AG04450 (cell line): ENCODE measurements around the gene TAC4. TPM values are rescaled to one million over a fixed set of nuclear protein-coding genes. Genes with fewer than 3 reads are reported as not detected.

Experiments used
- CTCF ChIA-PET: fragments of 300-600, 350-600 bp; formaldehyde crosslinking; extraction: SDS; loops from one replicate; lab custom pipeline; 2022; ENCODE audit warnings: antibody characterized with exemption, inconsistent platforms; lab: Charles Lee
- POLR2A ChIA-PET: fragments of 350-600 bp; formaldehyde crosslinking; extraction: SDS; loops from one replicate; lab custom pipeline; 2021; ENCODE audit warnings: antibody characterized with exemption, inconsistent platforms; lab: Yijun Ruan, JAX
- DNase-seq: peaks from one replicate; pipeline ENCODE4 v3.0.0-alpha.2; 2011; ENCODE audit warnings: low read depth, low spot score
- H3K27ac ChIP-seq: one replicate; pipeline ENCODE4 v1.5.1; 2012; ENCODE audit warnings: low read depth, low read length, control low read depth
- H3K27me3 ChIP-seq: one replicate; pipeline ENCODE4 v1.6.0; 2012; ENCODE audit warnings: low read length; ENCODE audit not compliant: control insufficient read depth, insufficient read depth
- H3K4me3 ChIP-seq: 2 replicates; pipeline ENCODE4 v1.5.1; 2011; ENCODE audit warnings: mild to moderate bottlenecking, low read depth, low read length, control low read depth
- H3K9me3 ChIP-seq: 2 replicates; pipeline ENCODE4 v1.5.1; 2012; ENCODE audit warnings: low read length; ENCODE audit not compliant: control insufficient read depth, insufficient read depth
- polyA plus RNA-seq: library from polyadenylated mRNA; depleted of rRNA; stranded (reverse); fragments of >200 nt; gene quantifications from 2 replicates; pipeline ENCODE4 v1.2.3, GENCODE V29; 2011
- TF ChIP-seq, protein P1 (sequence below): IDR thresholded peaks from 2 replicates; pipeline ENCODE4 v1.5.1; 2011; ENCODE audit warnings: low read depth, low read length, control low read depth, inconsistent platforms

TAC4 gene
- polyA plus RNA-seq, 1 experiment, result not detected

DNA sequence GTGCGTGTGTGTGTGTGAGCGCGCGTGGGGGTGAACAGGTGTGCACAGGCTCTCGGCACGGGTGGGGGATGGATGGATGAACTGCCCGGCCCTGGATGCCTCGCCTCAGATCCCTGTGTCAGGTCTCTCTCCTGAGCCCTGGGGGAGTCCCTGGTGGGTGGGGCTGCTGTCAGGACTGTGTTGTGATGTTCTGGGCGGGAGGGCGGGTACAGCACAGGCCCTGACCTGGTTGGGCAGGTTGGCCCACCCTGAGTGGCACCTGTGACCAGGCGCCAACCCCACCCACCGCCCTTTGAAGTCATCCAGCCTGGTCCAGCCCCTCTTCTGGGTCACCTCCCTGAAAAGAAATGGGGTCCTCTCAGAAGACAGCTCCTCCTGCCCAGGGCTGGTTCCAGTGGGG is 41.6 kb upstream of the TAC4 start:
- DNase-seq, result no peak
- no peaks in the 10 kb centered on the region; the same call in 1 of the 2 replicates for H3K9me3 ChIP-seq
- H3K4me3 ChIP-seq, result no peak overlapping the region
- ChIA-PET POLR2A (no interaction called here), CTCF (interaction anchor here (1.9 to 4.7 kb wide), 2 partner anchors 9 to 108 kb away, joined by 6 to 20 read pairs; no protein-coding TSS in a partner anchor)
- no peak overlapping the region for H3K27ac ChIP-seq
- TF ChIP-seq, protein P1, sequence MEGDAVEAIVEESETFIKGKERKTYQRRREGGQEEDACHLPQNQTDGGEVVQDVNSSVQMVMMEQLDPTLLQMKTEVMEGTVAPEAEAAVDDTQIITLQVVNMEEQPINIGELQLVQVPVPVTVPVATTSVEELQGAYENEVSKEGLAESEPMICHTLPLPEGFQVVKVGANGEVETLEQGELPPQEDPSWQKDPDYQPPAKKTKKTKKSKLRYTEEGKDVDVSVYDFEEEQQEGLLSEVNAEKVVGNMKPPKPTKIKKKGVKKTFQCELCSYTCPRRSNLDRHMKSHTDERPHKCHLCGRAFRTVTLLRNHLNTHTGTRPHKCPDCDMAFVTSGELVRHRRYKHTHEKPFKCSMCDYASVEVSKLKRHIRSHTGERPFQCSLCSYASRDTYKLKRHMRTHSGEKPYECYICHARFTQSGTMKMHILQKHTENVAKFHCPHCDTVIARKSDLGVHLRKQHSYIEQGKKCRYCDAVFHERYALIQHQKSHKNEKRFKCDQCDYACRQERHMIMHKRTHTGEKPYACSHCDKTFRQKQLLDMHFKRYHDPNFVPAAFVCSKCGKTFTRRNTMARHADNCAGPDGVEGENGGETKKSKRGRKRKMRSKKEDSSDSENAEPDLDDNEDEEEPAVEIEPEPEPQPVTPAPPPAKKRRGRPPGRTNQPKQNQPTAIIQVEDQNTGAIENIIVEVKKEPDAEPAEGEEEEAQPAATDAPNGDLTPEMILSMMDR, result no peak
- peaks cover 76% of the 10 kb centered on the region for H3K27me3 ChIP-seq

DNA sequence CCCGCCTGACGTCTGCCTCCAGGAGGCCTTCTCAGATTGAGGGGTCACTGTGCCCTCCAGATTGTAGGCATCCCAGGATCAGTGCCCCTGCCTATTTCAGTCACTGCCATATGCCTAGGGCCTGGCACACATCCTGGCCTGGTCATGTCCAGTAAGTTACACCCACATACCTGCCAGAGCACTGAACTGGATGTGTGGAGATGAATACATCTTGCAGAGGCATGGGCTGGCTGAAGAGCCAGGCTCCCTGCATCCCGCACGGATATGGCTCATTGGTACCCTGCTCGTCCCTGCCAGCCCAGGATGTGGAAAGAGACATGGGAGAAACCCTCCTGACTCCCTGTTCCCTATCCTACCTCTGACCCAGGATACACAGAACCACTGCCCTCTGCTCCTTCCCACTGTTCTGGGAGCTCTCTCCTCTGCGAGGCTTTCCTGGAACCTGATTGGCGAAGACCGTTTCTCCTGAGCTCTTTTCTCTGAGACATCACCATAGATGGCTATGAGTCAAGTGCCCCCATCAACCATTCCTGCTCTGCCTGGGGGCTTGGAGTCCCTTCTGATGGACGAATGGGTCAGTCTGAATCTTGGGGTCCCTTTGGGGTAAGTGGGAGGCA is 40.0 kb upstream of the TAC4 start:
- no peak for DNase-seq
- Histone ChIP-seq H3K9me3 (no peaks in the 10 kb centered on the region; the same call in 1 of the 2 replicates), H3K27ac (no peak overlapping the region), H3K27me3 (peaks cover 77% of the 10 kb centered on the region), H3K4me3 (no peak overlapping the region)
- TF ChIP-seq, protein P1, result no peak
- ChIA-PET POLR2A (no interaction called here), CTCF (interaction anchor here (1.1 to 4.7 kb wide), 2 partner anchors 64 to 109 kb away, joined by 9 to 20 read pairs; no protein-coding TSS in a partner anchor)

DNA sequence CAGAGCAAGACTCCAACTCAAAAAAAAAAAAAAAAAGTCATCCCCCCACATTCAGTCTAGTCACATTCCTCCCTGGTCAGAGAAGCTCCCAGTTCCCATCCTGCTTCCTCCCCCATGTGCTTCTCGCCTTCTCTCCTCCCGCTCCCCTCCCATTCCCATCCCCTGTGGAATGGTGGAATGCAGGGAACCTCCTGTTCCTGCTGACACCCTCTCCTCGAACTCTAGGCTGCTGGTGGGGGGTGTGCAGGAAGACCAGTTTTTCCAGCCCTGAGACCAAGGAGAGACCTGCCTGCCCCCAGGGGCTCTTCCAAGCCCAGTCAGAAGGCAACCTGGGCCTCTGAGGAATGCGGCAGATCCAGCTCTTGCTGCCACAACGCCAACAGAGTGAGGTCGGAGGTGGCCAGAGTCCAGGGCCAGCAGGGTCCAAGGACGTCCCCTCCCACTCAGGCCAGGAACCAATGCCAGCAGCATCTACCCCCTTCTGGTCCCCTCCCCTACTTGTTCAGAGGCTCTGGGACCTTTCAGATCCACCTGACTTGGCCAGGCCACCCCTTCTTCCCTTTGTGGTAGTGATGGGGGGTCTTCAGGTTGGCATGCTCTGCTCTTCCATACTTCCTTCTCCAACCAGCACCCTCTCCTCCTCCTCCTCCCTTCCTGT is 39.3 kb upstream of the TAC4 start:
- ChIA-PET CTCF (interaction anchor here (4.7 kb wide), 1 partner anchor 110 kb away, joined by 20 read pairs; no protein-coding TSS in a partner anchor), POLR2A (no interaction called here)
- H3K4me3 ChIP-seq, result no peak overlapping the region
- TF ChIP-seq, protein P1, result no peak
- peaks cover 76% of the 10 kb centered on the region for H3K27me3 ChIP-seq
- no peak overlapping the region for H3K27ac ChIP-seq
- H3K9me3 ChIP-seq, result no peaks in the 10 kb centered on the region; the same call in 1 of the 2 replicates
- DNase-seq, result no peak

DNA sequence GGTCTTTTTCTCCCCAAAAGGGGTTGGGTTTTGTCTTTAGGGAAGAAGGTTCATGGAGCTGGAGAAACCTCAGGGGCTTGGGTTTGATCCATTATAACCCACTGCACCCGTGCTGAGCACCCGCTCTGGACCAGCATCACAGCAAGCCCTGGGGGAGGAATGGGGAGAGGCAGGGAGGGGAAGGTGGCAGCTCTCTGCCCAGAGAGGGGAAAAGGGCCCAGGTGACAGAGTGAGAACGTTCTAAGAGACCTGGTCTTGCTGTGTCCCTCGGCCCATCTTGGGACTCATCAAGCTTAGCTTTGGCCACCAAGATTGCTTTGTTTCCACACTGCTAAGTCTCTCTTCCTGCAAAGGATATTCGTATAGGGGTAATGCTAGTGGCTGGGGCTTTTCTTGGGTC is 38.2 kb upstream of the TAC4 start:
- TF ChIP-seq, protein P1, result no peak
- no peak overlapping the region for H3K27ac ChIP-seq
- ChIA-PET POLR2A (no interaction called here), CTCF (no interaction called here)
- no peaks in the 10 kb centered on the region; the same call in 1 of the 2 replicates for H3K9me3 ChIP-seq
- peaks cover 77% of the 10 kb centered on the region for H3K27me3 ChIP-seq
- H3K4me3 ChIP-seq, result no peak overlapping the region
- DNase-seq, result no peak

DNA sequence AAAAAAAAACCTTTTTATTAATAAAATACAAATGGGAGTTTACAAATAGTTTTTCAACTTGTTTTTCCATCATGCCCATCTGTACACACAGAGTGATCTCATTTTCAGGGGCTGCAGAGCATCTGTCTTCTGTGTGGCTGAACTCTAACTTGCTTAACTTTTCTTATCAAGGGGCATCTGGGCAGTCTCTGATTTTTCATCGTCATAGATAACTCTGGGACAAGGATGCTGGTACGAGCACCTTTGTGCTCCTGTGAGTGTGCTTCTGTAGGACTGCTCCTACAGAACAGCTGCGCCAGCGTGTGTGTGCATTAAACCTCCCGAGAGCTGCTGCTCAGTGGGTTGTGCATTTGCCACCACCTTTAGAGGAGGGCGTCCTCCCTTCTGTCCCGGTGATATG is 34.6 kb upstream of the TAC4 start:
- Histone ChIP-seq H3K27me3 (peaks cover 67% of the 10 kb centered on the region), H3K4me3 (no peak overlapping the region), H3K9me3 (no peaks in the 10 kb centered on the region; the same call in 1 of the 2 replicates), H3K27ac (no peak overlapping the region)
- ChIA-PET CTCF (interaction anchor here (0.8 to 1.1 kb wide), 2 partner anchors 115 to 116 kb away, joined by 3 read pairs; no protein-coding TSS in a partner anchor), POLR2A (no interaction called here)
- TF ChIP-seq, protein P1, result no peak
- no peak for DNase-seq
